ENCODE measurements around the gene PAPSS2. TPM values are rescaled to one million over a fixed set of nuclear protein-coding genes. Genes with fewer than 3 reads are reported as not detected.
A peak's percentile ranks its signal among the peaks of the same experiment; 100 is the strongest.
"Not testable (repeated sequence)": the region's sequence is repeated elsewhere in the genome, so short reads cannot be mapped to it uniquely, and the experiment has no call there.

PAPSS2 gene
- 3.2 and 3.4 TPM in 2 replicates for polyA plus RNA-seq (2013)

DNA sequence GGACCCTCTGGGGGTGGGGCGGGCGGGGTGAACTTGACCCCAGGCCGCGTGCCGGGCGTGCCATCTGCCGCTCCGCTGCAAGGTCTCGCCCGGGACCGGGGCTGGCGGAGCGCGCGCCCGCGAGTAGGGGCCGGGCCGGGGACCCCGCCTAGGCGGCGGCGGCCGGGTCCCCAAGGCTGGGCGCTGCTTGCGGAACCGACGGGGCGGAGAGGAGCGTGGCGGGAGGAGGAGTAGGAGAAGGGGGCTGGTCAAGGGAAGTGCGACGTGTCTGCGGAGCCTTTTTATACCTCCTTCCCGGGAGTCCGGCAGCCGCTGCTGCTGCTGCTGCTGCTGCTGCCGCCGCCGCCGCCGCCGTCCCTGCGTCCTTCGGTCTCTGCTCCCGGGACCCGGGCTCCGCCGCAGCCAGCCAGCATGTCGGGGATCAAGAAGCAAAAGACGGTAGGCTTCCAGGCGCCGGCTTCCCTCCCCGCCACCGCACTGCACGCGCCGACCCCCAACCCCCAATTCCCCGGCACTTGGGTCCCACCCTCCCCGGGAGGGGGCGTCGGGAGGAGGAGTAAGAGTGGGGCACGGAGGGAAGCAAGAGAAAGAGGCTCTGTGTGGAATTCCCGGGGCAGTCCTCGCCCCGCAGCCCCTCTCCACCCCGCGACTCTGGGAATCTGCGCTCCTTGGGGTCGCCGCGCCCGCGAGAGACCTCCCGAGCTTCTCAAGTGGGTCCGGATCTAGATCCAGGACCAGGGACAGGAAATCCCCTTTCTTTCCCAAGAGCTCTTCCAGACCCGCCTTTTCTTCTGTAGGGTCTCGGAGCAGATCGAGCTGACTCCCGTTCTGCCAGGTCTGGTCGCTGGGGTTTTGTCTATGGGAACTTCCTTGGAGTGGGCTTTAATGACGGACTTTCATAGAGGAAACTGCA, at the start of gene PAPSS2:
Gene PAPSS2, plus strand, starts transcription at position 308 of the 913 bp plus-strand sequence. Its CDS starts 104 bp downstream, at position 412.
- peak within 1 kb of the TSS; percentile 63 for H2BK12ac ChIP-seq (ENCODE audit: low read length)
- peak in 1 of 2 donors; percentile 46 for DNase-seq
- no peaks in the 10 kb centered on the region for H3K9me3 ChIP-seq (ENCODE audit: insufficient read depth, low read depth, low read length)
- H3K23ac ChIP-seq (ENCODE audit: low read length): no peak within 1 kb of the TSS
- no peaks in the 10 kb centered on the region for H3K36me3 ChIP-seq (ENCODE audit: control insufficient read depth in 1 of 2, insufficient read depth in 2 of 2, low read length in 2 of 2)
- H3K27ac ChIP-seq (ENCODE audit: low read depth, low read length): no peak within 1 kb of the TSS
- H3K27me3 ChIP-seq (ENCODE audit: insufficient read depth, low read length): peaks cover 9% of the 10 kb centered on the region
- H3K79me2 ChIP-seq (ENCODE audit: control insufficient read depth, insufficient read depth, low read length, poor library complexity): peaks cover 2% of the 10 kb centered on the region
- peak within 1 kb of the TSS; percentile 71 for H3K4me3 ChIP-seq (ENCODE audit: low read depth, low read length)
- H3K18ac ChIP-seq (ENCODE audit: low read length): peak within 1 kb of the TSS; percentile 61
- peak within 1 kb of the TSS; percentile 52 for H4K8ac ChIP-seq (ENCODE audit: low read depth, low read length)
- peak within 1 kb of the TSS; percentile 58 for H3K14ac ChIP-seq (ENCODE audit: low read length)
- peak within 1 kb of the TSS; percentile 95 for H3K4me2 ChIP-seq (ENCODE audit: low read length)
- peak within 1 kb of the TSS; percentile 77 for H2AFZ ChIP-seq (ENCODE audit: insufficient read depth, low read length, poor library complexity)
- H3K79me1 ChIP-seq (ENCODE audit: low read length): peaks cover 5% of the 10 kb centered on the region
- H2AK5ac ChIP-seq (ENCODE audit: low read length): no peak within 1 kb of the TSS
- peak within 1 kb of the TSS; percentile 30 for H4K91ac ChIP-seq (ENCODE audit: low read depth, low read length)
- H4K12ac ChIP-seq (ENCODE audit: low read depth, low read length): peak within 1 kb of the TSS; percentile 22
- peak within 1 kb of the TSS; percentile 31 for H3K4ac ChIP-seq (ENCODE audit: low read depth, low read length)
- peak within 1 kb of the TSS; percentile 20 for H2BK120ac ChIP-seq (ENCODE audit: insufficient read depth, low read length, poor library complexity)
- peaks cover 0 to 6% of the 10 kb centered on the region in 2 experiments for H3K4me1 ChIP-seq (ENCODE audit: control insufficient read depth in 1 of 2, insufficient read depth in 2 of 2, low read length in 2 of 2)
- peak within 1 kb of the TSS; percentile 70 for H3K9ac ChIP-seq (ENCODE audit: low read length)
- WGBS (ENCODE audit: extremely low coverage, insufficient coverage, insufficient read length): no CpG with 5 or more reads among the region's 82 CpGs
- H2BK5ac ChIP-seq (ENCODE audit: low read depth, low read length, poor library complexity): no peak within 1 kb of the TSS

DNA sequence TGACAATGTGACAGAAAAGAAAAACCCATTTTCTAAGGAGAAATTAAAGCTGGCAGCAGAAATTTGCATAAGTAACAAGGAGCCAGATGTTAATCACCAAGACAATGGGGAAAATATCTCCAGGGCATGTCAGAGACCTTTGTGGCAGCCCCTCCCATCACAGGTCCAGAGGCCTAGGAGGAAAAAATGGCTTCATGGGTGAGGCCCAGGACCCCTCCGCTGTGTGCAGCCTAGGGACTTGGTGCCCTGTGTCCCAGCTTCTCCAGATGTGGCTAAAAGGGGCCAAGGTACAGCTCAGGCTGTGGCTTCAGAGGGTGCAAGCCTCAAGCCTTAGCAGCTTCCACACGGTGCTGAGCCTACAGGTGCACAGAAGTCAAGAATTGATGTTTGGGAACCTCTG, 48.3 kb upstream of the PAPSS2 start:
- not testable (repeated sequence) for H3K14ac ChIP-seq (ENCODE audit: low read length); H3K36me3 ChIP-seq (ENCODE audit: control insufficient read depth in 1 of 2, insufficient read depth in 2 of 2, low read length in 2 of 2); H3K23ac ChIP-seq (ENCODE audit: low read length); H4K91ac ChIP-seq (ENCODE audit: low read depth, low read length); H3K27me3 ChIP-seq (ENCODE audit: insufficient read depth, low read length); H3K18ac ChIP-seq (ENCODE audit: low read length); H3K79me1 ChIP-seq (ENCODE audit: low read length); H2BK5ac ChIP-seq (ENCODE audit: low read depth, low read length, poor library complexity); H2AFZ ChIP-seq (ENCODE audit: insufficient read depth, low read length, poor library complexity); H3K27ac ChIP-seq (ENCODE audit: low read depth, low read length); H3K4me2 ChIP-seq (ENCODE audit: low read length); H4K12ac ChIP-seq (ENCODE audit: low read depth, low read length); H4K8ac ChIP-seq (ENCODE audit: low read depth, low read length); H2BK12ac ChIP-seq (ENCODE audit: low read length); H3K4ac ChIP-seq (ENCODE audit: low read depth, low read length); H3K9ac ChIP-seq (ENCODE audit: low read length); H3K9me3 ChIP-seq (ENCODE audit: insufficient read depth, low read depth, low read length); H3K4me1 ChIP-seq (ENCODE audit: control insufficient read depth in 1 of 2, insufficient read depth in 2 of 2, low read length in 2 of 2); DNase-seq; H2BK120ac ChIP-seq (ENCODE audit: insufficient read depth, low read length, poor library complexity); H2AK5ac ChIP-seq (ENCODE audit: low read length); H3K4me3 ChIP-seq (ENCODE audit: low read depth, low read length); H3K79me2 ChIP-seq (ENCODE audit: control insufficient read depth, insufficient read depth, low read length, poor library complexity)
- no CpG with 5 or more reads among the region's 2 CpGs for whole genome bisulfite sequencing (ENCODE audit: extremely low coverage, insufficient coverage, insufficient read length)

DNA sequence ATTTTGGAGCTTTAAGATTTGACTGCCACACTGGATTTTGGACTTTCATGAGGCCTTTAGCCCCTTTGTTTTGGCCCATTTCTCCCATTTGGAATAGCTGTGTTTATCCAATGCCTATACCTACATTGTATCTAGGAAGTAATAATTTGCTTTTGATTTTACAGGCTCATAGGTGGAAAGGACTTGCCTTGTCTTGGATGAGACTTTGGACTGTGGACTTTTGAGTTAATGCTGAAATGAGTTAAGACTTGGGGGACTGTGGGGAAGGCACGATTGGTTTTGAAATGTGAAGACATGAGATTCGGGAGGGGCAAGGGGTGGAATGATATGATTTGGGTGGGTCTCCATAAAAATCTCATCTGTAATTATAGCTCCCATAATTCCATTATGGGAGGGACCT, 47.6 kb upstream of the PAPSS2 start:
- Histone ChIP-seq H3K14ac (ENCODE audit: low read length) (no peak overlapping the region), H3K4me1 (ENCODE audit: control insufficient read depth in 1 of 2, insufficient read depth in 2 of 2, low read length in 2 of 2) (no peaks in the 10 kb centered on the region), H3K27ac (ENCODE audit: low read depth, low read length) (no peak overlapping the region), H3K79me1 (ENCODE audit: low read length) (no peaks in the 10 kb centered on the region), H3K36me3 (ENCODE audit: control insufficient read depth in 1 of 2, insufficient read depth in 2 of 2, low read length in 2 of 2) (no peaks in the 10 kb centered on the region), H3K4me2 (ENCODE audit: low read length) (no peak overlapping the region), H3K18ac (ENCODE audit: low read length) (no peak overlapping the region), H2BK120ac (ENCODE audit: insufficient read depth, low read length, poor library complexity) (no peak overlapping the region), H2BK12ac (ENCODE audit: low read length) (no peak overlapping the region), H4K8ac (ENCODE audit: low read depth, low read length) (no peak overlapping the region), H3K9ac (ENCODE audit: low read length) (no peak overlapping the region), H3K4me3 (ENCODE audit: low read depth, low read length) (no peak overlapping the region), H2BK5ac (ENCODE audit: low read depth, low read length, poor library complexity) (no peak overlapping the region), H3K27me3 (ENCODE audit: insufficient read depth, low read length) (no peaks in the 10 kb centered on the region), H3K23ac (ENCODE audit: low read length) (no peak overlapping the region), H4K12ac (ENCODE audit: low read depth, low read length) (no peak overlapping the region), H2AK5ac (ENCODE audit: low read length) (no peak overlapping the region), H3K4ac (ENCODE audit: low read depth, low read length) (no peak overlapping the region), H2AFZ (ENCODE audit: insufficient read depth, low read length, poor library complexity) (no peak overlapping the region), H3K79me2 (ENCODE audit: control insufficient read depth, insufficient read depth, low read length, poor library complexity) (no peaks in the 10 kb centered on the region), H3K9me3 (ENCODE audit: insufficient read depth, low read depth, low read length) (peaks cover 6% of the 10 kb centered on the region), H4K91ac (ENCODE audit: low read depth, low read length) (no peak overlapping the region)
- no CpG with 5 or more reads among the region's 2 CpGs for WGBS (ENCODE audit: extremely low coverage, insufficient coverage, insufficient read length)
- DNase-seq: no peak

DNA sequence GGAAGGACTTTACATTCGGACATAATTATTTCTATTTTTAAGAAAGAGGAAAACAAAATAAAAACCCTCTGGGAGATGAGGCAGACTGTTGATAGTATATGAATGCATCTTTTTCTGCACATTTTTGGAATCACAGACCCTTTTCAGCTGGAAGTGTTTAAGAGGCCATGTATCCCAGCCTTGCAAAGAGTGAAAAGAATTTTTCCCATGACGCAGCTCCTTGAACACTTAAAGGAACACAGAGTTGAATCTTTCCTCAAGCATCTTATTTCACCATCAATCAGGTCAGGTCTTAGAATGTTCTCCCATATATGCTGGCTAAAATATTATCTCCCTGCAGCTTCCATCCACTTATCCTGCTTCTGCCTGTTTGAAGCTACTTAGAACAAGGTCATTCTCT, 45.9 kb upstream of the PAPSS2 start:
- no peak overlapping the region for H4K8ac ChIP-seq (ENCODE audit: low read depth, low read length)
- no peaks in the 10 kb centered on the region for H3K79me2 ChIP-seq (ENCODE audit: control insufficient read depth, insufficient read depth, low read length, poor library complexity)
- WGBS (ENCODE audit: extremely low coverage, insufficient coverage, insufficient read length): no CpG with 5 or more reads among the region's 2 CpGs
- no peak overlapping the region for H3K4me3 ChIP-seq (ENCODE audit: low read depth, low read length)
- no peak overlapping the region for H2AK5ac ChIP-seq (ENCODE audit: low read length)
- H2AFZ ChIP-seq (ENCODE audit: insufficient read depth, low read length, poor library complexity): no peak overlapping the region
- H3K79me1 ChIP-seq (ENCODE audit: low read length): no peaks in the 10 kb centered on the region
- no peaks in the 10 kb centered on the region for H3K27me3 ChIP-seq (ENCODE audit: insufficient read depth, low read length)
- H3K23ac ChIP-seq (ENCODE audit: low read length): no peak overlapping the region
- no peak overlapping the region for H2BK5ac ChIP-seq (ENCODE audit: low read depth, low read length, poor library complexity)
- no peak overlapping the region for H4K91ac ChIP-seq (ENCODE audit: low read depth, low read length)
- no peaks in the 10 kb centered on the region for H3K36me3 ChIP-seq (ENCODE audit: control insufficient read depth in 1 of 2, insufficient read depth in 2 of 2, low read length in 2 of 2)
- H3K18ac ChIP-seq (ENCODE audit: low read length): no peak overlapping the region
- no peak overlapping the region for H3K9ac ChIP-seq (ENCODE audit: low read length)
- peaks cover 6% of the 10 kb centered on the region for H3K9me3 ChIP-seq (ENCODE audit: insufficient read depth, low read depth, low read length)
- H2BK120ac ChIP-seq (ENCODE audit: insufficient read depth, low read length, poor library complexity): no peak overlapping the region
- no peak overlapping the region for H3K4ac ChIP-seq (ENCODE audit: low read depth, low read length)
- no peak overlapping the region for H2BK12ac ChIP-seq (ENCODE audit: low read length)
- DNase-seq: peak; percentile 20 to 85
- no peak overlapping the region for H3K14ac ChIP-seq (ENCODE audit: low read length)
- no peak overlapping the region for H4K12ac ChIP-seq (ENCODE audit: low read depth, low read length)
- no peak overlapping the region for H3K4me2 ChIP-seq (ENCODE audit: low read length)
- H3K27ac ChIP-seq (ENCODE audit: low read depth, low read length): no peak overlapping the region
- H3K4me1 ChIP-seq (ENCODE audit: control insufficient read depth in 1 of 2, insufficient read depth in 2 of 2, low read length in 2 of 2): no peaks in the 10 kb centered on the region

Data from trophoblast cell (in vitro differentiated cells and primary cell).